Measurements from ENCODE around the gene SLC16A7.

SLC16A7 gene

DNA sequence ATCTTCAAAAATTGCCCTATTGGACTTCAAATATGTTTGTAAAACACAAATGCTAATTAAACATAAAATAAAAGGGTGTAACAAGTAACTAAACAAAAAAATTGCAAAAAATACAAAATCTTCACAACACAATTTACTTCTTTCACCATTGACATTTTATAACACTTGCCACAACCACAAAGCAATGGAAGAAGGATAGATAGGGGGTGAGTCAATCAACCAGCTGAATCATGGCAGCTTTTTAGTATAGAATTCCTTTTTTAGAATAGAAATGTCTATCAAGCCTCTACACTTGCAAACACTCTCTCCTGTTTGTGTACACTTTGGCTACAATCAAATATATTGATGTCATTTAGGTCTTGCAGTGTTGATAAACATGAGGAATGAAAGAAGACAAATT, 232.7 kb downstream of the SLC16A7 start:
- TF ChIP-seq, protein P1, sequence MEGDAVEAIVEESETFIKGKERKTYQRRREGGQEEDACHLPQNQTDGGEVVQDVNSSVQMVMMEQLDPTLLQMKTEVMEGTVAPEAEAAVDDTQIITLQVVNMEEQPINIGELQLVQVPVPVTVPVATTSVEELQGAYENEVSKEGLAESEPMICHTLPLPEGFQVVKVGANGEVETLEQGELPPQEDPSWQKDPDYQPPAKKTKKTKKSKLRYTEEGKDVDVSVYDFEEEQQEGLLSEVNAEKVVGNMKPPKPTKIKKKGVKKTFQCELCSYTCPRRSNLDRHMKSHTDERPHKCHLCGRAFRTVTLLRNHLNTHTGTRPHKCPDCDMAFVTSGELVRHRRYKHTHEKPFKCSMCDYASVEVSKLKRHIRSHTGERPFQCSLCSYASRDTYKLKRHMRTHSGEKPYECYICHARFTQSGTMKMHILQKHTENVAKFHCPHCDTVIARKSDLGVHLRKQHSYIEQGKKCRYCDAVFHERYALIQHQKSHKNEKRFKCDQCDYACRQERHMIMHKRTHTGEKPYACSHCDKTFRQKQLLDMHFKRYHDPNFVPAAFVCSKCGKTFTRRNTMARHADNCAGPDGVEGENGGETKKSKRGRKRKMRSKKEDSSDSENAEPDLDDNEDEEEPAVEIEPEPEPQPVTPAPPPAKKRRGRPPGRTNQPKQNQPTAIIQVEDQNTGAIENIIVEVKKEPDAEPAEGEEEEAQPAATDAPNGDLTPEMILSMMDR (IDR thresholded peaks at IDR 0.05; ENCODE audit: low read depth, low read length): no peak
- no peak for DNase-seq (ENCODE audit: extremely low read depth, low read depth)

DNA sequence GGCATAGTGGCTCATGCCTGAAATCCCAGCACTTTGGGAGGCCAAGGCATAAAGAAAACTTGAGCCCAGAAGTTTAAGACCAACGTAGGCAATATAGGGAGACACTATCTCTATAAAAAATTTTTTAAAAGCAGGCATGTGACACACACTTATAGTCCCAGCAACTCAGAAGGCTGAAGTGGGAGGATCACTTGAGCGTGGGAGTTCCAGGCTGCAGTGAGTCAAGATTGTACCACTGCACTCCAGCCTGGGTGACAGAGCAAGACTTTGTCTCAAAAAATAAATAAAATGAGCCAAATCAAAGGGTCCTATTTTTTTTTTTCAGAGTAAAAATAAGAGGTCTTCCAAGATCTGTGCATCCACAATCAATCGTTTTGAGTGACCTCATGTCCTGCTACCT, 237.6 kb downstream of the SLC16A7 start:
- TF ChIP-seq, protein P1 (IDR thresholded peaks at IDR 0.05; ENCODE audit: low read depth, low read length): no peak

DNA sequence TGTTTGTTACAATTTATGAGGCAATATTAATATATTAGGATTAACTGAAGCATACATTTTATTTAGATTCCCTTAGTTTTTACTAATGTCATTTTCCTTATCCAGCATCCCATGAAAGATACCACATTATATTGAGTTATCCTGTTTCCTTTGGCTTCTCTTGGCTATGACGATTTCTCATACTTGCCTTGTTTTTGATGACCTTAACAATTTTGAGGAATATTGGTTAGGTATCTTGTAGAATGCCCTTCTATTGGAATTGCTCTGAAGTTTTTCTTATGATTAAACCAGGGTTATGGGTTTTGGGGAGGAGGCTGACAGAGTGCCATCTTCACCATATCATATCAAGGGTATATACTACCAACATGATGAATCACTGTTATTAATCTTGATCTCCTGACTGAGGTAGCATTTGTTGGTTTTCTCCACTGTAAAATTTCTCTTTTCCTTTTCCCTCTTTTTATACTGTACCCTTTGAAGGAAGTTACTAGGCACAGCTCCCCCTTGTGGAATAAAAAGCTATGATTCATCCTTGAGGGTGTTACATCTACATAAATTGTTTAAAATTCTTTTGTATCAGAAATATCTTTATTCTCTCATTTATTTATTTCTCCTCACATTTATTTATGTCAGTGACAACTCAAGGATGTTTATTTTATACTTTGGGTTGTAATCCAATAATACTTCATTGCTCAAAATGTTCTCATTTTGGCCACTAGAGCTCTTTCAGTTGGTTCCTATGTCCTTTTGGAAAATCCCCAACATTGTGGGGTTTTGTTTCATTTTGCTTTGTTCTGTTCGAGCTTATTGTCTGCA, 239.0 kb downstream of the SLC16A7 start:
- TF ChIP-seq, protein P1 (IDR thresholded peaks at IDR 0.05; ENCODE audit: low read depth, low read length): peak; percentile 38
- DNase-seq (ENCODE audit: extremely low read depth, low read depth): peak; percentile 8

More for the DNA sequence above, 237.6 kb downstream of the SLC16A7 start:
- DNase-seq (ENCODE audit: extremely low read depth, low read depth): no peak
